GM21619 (cell line): ENCODE measurements around the gene RYK.
"Not testable (repeated sequence)": the region's sequence is repeated elsewhere in the genome, so short reads cannot be mapped to it uniquely, and the experiment has no call there.

ENCODE experiments used
- ATAC-seq: cut with Tn5 transposase; IDR thresholded peaks from one replicate; pipeline ENCODE4 v1.9.1; 2021; ENCODE audit not compliant: unreplicated experiment

Gene RYK

DNA sequence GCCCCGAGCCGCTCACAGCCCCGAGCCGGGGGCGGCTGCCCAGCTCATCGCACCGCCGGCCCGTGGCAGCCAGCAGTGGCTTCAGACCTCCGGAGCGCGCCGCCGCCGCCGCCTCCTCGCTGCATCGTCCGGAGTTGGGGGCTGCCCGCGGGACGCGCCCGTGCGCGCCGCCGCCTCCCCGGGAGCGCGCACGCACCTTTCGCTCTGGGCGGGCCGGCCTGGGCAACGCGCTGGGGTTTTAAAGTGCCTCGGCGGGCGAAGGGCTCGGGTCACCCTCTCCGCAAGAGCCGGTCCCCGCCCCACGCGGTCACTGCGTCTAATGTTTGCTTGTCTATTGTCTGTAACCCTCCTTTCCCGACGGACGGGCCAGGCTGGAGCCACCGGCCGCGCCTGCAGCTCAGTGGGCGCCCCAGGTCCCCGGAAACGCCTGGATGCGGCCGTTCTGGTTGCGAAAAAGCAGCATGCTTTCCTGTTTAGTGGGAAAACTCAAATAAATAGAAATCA is at the start of gene RYK:
Gene RYK, minus strand, starts transcription at position 143 of the 504 bp plus-strand sequence. CDS start 205 bp downstream, outside the sequence.
- ATAC-seq, result peak; percentile 78

- ATAC-seq, result no peak
Observed at GRCh38 chr3:134299888-134300206, 49.2 kb upstream of the RYK start.

DNA sequence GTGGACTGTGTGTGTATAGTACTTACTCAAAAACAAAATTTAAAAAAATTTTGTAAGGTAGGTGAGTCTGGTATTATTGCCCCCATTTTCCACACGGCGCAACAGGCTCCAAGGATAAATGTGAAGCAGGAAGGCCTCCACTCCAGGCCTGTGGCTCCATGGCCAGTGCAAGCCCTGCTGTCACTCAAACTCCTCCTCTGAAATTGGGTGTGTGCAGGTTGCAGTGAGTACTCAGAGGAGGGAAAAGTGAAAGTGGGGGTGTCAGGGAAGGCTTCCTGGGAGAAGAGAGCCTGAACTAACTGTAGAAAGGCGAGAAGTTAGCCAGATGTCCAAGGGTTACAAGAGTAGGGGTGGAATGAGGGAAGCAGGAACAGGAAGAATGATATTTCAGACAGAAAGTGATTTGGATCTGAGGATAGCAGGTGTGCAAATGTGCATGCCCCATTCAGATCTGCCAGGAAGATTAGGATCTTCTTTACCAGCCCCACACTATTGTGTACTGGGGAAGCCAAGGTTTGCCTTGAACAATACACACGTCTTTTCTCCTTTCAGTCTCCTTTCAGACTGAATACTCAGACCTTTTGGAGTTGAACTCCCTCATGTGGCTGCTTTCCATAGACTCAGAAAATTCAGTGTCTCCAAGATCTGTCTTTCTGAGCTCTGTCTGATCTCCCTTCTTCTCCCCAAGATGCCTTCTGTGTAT is 48.7 kb upstream of the RYK start:
- ATAC-seq, result no peak

GRCh38 chr3:134298249-134298648 is 47.6 kb upstream of the RYK start:
- ATAC-seq, result no peak

GRCh38 chr3:134296616-134297015 is 46.0 kb upstream of the RYK start:
- no peak for ATAC-seq

- no peak for ATAC-seq
Observed at GRCh38 chr3:134295930-134296329, 45.3 kb upstream of the RYK start.

- ATAC-seq, result peak; percentile 100
Observed at GRCh38 chr3:134294302-134295280, 43.9 kb upstream of the RYK start.

DNA sequence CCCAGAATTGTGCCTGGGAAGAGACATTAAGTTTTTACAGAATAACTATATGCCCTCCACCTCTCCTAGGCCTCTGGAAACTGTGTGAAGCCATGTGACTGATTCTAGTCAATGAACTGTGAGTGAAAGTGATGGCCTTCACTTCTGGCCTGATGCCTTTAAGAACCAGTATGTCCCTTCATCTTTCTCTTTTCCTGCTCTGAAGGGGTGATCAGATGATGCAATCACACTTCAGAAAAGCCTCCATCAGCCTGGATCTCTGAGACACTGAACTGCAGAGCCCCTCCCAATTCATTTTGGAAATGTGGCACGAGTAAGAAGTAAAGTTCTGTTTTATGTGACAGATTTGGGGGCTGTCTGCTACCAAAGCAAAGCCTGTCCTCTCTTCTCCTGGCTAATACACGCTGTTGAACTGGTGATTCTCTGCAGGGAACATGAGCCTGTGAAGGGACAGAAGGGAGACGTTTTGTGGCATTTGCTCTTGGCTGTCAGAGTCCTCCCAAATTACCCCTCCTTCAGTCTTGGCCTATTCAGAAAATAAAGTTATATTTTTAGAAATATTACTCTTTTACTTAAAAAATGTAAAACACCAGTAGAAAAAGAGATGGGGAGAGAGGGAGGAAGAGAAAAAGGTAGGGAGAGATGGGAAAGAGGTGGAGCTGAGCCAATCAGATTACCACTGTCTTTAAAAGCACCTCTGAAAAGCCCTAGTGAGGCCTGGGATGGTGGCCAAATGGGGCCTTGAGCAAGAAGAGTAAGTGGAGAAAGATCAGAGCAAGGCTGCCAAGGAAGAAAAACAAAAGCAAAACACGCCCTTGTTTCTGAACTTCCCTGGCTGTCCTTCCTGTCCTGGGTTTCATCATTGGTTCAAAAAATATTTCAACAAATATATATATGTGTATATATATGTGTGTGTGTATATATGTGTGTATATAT is 40.9 kb upstream of the RYK start:
- ATAC-seq, result no peak

GRCh38 chr3:134287512-134287911 is 36.9 kb upstream of the RYK start:
- no peak for ATAC-seq

- no peak for ATAC-seq
Observed at GRCh38 chr3:134284438-134284837, 33.8 kb upstream of the RYK start.

- ATAC-seq, result no peak
Observed at GRCh38 chr3:134282659-134283047, 32.0 kb upstream of the RYK start.

DNA sequence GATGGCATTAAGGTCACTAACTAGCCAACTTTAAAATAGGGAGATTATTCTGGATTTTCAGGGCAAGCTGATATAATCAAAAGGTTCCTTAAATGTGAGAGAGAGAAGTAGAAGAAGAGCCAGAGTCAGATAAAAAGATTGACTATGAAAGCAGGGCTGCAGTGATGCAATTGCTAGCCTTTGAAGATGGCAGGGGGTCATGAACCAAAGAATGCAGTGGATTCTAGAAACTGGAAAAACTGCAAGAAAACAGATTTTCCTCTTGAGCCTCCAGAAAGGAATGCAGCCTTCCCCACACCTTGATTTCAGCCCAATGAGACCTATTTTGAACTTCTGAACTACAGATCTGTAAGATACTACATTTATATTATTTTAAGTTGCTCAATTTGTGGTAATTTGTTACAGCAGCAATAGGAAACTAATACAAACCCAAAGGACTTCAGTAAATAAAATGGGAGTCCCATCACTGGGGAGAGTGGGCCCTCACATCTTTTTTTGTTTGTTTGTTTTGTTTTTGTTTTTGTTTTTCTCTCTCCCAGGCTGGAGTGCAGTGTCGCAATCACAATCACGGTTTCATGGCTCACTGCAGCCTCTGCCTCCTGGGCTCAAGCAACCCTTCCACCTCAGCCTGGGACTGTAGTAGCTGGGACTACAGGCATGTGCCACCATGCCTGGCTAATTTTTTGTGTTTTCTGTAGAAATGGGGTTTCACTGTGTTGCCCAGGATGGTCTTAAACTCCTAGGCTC is 31.4 kb upstream of the RYK start:
- no peak for ATAC-seq

- ATAC-seq, result no peak
Observed at GRCh38 chr3:134279466-134279865, 28.8 kb upstream of the RYK start.

- ATAC-seq, result no peak
Observed at GRCh38 chr3:134277066-134277660, 26.5 kb upstream of the RYK start.

- no peak for ATAC-seq
Observed at GRCh38 chr3:134276086-134276485, 25.4 kb upstream of the RYK start.

DNA sequence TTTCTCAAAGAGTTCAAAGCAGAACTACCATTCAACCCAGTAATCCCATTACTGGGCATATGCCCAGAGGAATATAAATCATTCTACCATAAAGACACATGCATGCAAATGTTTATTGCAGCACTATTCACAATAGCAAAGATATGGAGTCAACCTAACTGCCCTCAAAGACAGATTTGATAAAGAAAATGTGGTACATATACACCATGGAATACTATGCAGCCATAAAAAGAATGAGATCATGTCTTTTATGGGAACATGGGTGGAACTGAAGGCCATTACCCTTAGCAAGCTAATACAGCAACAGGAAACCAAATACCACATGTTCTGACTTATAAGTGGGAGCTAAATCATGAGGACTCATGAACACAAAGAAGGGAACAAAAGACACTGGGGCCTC is 24.5 kb upstream of the RYK start:
- not testable (repeated sequence) for ATAC-seq

- ATAC-seq, result no peak
Observed at GRCh38 chr3:134274571-134274970, 23.9 kb upstream of the RYK start.

DNA sequence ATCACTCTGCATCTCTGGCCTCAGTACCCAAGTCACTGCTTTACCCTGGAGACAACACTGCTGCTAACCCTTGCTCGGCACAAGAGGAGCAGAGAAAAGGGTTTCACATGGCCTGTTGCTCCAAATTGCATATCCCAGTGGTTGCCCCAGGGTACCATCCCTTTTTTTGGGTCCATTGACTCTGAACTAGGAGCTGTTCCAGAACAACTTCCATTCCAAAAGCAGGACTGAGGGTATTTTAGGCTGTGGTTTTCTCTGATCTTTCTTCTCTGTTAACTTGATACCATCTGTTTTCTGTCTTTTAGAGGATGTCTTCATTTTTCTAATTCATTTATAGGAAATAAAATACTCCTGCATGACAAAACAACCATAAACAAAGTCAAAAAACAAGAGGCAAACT is 17.3 kb upstream of the RYK start:
- no peak for ATAC-seq

DNA sequence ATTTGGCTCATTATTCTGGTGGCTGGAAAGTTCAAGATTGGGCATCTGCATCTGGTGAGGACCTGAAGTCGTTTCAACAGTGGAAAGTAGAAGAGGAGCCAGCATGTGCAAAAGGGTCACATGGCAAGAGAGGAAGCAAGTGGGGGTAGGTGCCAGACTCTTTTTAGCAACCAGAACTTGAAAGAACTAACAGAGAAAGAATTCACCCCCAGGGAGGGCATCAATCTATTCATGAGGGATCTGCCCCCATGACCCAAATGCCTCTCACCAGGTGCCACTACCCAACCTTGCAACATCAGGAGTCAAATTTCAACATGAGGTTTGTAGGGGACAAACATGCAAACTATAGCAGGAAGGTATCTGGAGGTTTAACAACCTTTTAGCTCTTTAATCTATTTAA is 10.3 kb upstream of the RYK start:
- ATAC-seq, result no peak
